Nucleus accumbens (tissue), 56 donors: Measurements from ENCODE around the gene UBE2S.
A peak's percentile ranks its signal among the peaks of the same experiment; 100 is the strongest.

Experiments used
- DNase-seq, 56 donors: peaks; one replicate each; lab custom pipeline; 2025; lab: John Stamatoyannopoulos, UW

The UBE2S gene

DNA sequence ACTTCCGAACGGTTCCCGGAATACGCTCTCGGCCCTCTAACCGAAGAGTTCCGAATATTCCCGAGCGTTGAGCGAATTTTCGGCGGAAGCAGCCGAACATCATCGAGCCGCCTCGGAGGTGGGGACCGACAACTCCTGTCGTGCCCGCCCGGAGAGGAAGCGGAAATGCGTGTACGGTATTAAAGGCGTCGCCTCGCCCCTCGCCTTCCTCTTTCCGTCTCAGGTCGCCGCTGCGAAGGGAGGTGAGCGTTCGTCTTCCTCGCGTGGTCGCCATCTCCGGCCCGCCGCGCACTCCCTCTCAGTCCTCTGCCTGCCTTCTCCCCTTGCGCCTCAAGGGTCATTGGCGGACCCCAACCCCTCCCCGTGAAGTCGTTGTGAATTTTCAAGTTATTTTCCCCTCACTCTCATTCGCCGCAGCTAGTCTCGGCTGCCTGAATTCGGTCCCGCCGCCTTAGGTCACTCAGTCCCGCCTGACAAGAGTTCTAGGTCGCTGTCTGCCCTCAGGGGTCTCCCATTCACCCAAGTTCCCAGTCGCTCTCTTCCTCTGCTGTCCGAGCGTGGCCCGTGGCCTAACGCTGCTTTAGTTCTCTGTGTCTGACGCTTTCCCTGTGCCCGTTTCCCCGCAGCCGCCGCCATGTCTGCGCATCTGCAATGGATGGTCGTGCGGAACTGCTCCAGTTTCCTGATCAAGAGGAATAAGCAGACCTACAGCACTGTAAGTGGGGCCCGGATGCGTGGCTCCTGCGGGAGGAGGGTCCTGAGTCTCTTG lies 21.7 kb downstream of the UBE2S start, which contains the start of gene RPL28:
TSS of gene RPL28 (plus strand) at position 209 of the 769 bp plus-strand sequence. CDS start at position 635, 426 bp downstream.
- peak in 55 of 56 donors; percentile 83 to 99 (median 97) for DNase-seq

GRCh38 chr19:55384920-55385723 lies 22.5 kb downstream of the UBE2S start:
- DNase-seq: peak in 55 of 56 donors; percentile 27 to 98 (median 90)

DNA sequence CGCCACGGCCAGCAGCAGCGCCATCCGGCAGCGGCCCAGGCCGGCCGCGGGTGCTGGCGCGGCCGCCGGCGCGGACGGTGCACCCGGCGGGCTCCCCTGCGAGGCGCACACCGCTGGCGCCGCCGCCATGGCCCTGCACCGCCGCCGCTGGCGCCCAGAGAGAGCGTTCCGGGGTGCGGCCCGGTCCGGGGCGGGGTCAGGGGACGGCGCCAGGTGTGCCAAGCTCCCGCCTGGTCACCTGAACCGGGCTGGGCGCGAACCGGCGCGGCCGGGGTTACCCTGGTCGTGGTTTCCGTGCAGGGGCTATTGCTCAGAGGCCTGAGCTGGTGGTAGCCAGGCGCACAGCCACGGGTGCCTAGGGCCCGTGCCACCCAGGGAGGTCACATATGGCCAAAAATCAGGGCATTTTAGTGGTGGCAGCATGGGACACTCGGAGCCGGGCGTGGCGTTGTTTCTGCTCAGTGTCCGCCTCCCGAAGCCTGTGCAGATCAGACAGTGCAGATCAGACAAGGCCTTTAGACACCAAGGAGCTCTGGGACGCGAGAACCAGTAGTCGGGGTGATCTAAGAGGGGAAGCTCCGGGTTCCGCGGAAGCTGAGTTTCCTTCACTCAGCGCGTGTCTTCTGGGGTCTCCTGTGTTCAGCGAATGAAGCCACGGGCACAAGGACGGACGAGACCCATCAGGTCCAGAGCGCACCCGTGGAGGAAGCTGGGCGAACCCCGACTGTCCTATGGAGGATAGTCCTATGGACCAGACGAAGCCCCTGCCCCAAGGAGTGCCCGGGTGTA lies 23.3 kb downstream of the UBE2S start, which contains the start of gene TMEM238:
TSS of gene TMEM238 (minus strand) at position 162 of the 789 bp plus-strand sequence. CDS start at position 129, 33 bp downstream.
- DNase-seq: peak in 20 of 56 donors; percentile 8 to 58 (median 41)

DNA sequence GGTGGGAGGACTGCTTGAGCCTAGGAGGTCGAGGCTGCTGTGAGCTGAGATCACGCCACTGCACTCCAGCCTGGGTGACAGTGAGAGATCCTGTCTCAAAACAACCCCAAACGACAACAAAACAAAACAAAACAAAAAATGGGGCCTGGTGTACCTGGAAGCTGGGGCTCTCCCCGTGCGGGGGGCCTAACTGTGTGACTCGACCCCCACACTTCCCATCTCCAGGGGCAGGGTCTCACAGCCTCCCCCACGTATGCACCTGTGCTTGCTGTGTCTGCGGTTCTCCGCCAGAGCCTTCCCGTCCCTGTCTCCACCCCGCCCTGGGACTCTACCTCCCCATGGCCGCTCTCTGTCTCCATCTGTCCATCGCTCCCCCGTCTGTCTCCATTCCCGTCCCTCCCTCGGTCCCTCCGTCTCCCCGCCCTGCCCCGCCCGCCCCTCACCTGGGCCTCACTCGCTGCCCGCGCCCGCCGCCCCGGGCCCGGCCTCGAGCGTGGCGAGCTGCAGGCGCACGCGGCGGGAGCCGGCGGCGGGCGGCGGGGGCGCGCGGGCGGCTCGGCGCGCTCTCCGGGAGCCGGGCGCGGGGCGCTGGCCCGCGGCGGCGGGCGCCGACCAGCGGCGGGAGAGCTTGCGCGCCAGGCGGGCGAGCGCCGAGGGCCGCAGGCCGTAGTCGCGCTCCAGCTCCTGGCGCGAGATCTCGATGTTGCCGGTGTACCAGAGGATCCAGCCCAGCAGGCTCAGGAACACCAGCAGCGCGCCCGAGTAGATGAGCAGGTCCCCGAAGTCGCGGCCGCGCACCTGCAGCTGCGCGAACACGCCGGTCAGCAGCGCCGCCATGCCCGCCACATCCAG lies 24.1 kb downstream of the UBE2S start:
- peak in 36 of 56 donors; percentile 9 to 58 (median 33) for DNase-seq

GRCh38 chr19:55382522-55383054 lies 25.0 kb downstream of the UBE2S start:
- no peak for DNase-seq

GRCh38 chr19:55382013-55382412 lies 25.6 kb downstream of the UBE2S start:
- DNase-seq: no peak

DNA sequence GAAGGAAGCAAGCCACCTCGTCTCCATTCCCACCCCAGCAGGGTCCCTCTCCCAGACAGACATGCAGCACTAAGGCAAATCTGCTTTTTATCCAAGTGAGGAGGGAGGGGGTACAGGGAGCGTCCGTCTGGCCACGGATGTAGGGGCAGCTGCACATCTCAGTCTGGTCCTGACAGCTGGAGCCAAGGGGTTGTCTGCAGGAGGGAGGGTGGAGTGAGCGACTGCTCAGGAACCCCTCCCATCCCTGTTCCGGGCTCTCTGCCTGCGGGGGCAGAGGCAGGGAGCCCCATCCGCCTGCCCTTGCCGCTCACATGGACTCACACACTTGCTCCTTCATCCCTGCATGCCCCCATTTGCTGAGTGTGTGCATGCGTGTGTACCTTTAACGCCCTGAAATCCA lies 28.4 kb downstream of the UBE2S start:
- no peak for DNase-seq

- no peak for DNase-seq
Observed at GRCh38 chr19:55377356-55378131, 30.0 kb downstream of the UBE2S start.

- no peak for DNase-seq
Observed at GRCh38 chr19:55376241-55376933, 31.2 kb downstream of the UBE2S start, which contains the start of gene TMEM190. TMEM190 (plus strand) TSS chr19:55376826; CDS start chr19:55376854, 28 bp downstream.

- no peak for DNase-seq
Observed at GRCh38 chr19:55373993-55374757, 33.4 kb downstream of the UBE2S start.

- no peak for DNase-seq
Observed at GRCh38 chr19:55373306-55373992, 34.1 kb downstream of the UBE2S start.

- DNase-seq: no peak
Observed at GRCh38 chr19:55372316-55373081, 35.1 kb downstream of the UBE2S start.

GRCh38 chr19:55370305-55370988 lies 37.1 kb downstream of the UBE2S start, which contains the start of gene IL11:
IL11 (minus strand) TSS chr19:55370463; CDS start chr19:55370310, 153 bp downstream.
- DNase-seq: no peak

DNA sequence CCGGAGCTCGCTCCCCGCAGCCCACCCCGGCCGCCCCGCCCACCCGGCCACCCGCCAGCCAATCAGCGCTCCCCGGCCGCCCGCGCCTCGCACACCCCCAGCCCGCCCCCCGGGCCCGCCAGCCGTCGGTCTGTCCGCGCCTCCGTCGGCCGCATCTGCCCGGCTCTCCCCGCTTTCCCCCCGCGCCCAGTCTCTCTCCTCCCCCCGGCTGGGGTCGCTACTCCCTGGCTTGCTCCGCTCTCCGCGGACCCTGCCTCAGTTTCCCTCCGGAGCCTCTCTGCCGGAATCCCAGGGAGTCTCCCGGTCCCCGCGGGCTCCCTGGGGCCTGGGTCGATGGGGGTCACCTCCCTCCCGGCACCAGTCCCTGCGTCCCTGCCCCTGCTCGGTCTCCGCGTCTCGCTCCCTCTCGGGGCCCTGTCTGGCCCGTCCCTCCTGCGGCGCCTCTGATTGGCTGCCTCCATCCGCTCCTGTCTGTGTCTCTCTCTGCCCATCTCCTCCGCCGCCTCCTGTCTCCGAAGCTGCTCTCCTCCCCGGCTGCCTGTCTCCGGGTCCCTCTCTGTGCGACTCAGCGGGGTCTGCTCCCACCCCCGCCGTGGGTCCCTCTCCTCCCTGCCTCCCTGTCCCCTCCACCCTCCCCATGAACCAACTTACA lies 37.8 kb downstream of the UBE2S start:
- DNase-seq: no peak
